AG10803 (cell line): ENCODE data around the gene P2RY2.

Experiments used
- DNase-seq: peaks from one replicate; pipeline ENCODE4 v3.0.0; 2010; ENCODE audit warnings: low read depth
- H3K4me3 ChIP-seq: 2 replicates; pipeline ENCODE4 v1.5.1; 2011; ENCODE audit warnings: mild to moderate bottlenecking, low read length, control low read depth
- TF ChIP-seq, protein P1 (sequence below): conservative IDR thresholded peaks from 2 replicates; pipeline ENCODE4 v1.5.1; 2011; ENCODE audit warnings: mild to moderate bottlenecking, low read length, control low read depth, inconsistent platforms

P2RY2 gene

DNA sequence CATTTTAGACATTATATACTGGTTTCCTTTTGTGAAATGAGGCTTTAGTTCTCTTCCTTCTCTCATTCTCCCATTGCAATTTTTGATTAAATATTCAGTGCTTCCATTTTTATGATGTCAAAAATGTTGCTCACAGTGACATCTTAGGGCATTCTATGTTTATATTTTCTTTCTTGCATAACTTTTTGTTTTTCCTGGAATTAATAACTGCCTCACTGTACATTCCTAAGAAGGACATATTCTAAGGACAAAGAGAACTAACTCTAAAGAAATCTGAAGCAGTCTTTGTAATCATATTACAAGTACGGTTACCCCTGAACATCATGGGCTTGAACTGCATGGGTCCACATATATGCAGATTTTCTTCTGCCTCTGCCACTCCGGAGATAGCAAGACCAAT lies 28.2 kb downstream of the P2RY2 start:
- TF ChIP-seq, protein P1, sequence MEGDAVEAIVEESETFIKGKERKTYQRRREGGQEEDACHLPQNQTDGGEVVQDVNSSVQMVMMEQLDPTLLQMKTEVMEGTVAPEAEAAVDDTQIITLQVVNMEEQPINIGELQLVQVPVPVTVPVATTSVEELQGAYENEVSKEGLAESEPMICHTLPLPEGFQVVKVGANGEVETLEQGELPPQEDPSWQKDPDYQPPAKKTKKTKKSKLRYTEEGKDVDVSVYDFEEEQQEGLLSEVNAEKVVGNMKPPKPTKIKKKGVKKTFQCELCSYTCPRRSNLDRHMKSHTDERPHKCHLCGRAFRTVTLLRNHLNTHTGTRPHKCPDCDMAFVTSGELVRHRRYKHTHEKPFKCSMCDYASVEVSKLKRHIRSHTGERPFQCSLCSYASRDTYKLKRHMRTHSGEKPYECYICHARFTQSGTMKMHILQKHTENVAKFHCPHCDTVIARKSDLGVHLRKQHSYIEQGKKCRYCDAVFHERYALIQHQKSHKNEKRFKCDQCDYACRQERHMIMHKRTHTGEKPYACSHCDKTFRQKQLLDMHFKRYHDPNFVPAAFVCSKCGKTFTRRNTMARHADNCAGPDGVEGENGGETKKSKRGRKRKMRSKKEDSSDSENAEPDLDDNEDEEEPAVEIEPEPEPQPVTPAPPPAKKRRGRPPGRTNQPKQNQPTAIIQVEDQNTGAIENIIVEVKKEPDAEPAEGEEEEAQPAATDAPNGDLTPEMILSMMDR, result no peak
- DNase-seq, result no peak
- no peak overlapping the region for H3K4me3 ChIP-seq

GRCh38 chr11:73248526-73249185 lies 30.6 kb downstream of the P2RY2 start:
- no peak for DNase-seq
- TF ChIP-seq, protein P1, result no peak
- H3K4me3 ChIP-seq, result no peak overlapping the region

DNA sequence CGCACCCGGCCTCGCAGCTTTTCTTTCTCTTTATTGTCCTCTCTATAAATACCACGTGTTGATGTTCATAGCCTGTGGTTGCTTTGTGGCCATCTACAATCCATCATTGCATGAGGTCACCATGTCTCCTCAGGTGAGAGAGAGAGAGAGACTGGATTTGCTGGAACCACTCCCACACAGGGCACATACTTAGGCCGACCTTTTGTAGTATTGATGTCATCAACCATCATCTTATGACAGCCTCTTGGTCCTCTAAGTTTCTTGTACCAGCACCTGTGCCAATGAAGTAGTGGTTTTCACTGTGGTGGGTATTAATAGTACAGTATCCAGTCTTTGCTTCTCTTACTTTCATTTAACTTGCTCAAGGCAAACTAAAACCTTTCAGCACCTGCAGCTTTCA lies 31.2 kb downstream of the P2RY2 start:
- TF ChIP-seq, protein P1, result no peak
- DNase-seq, result no peak
- H3K4me3 ChIP-seq, result no peak overlapping the region

GRCh38 chr11:73249853-73250783 lies 32.0 kb downstream of the P2RY2 start:
- H3K4me3 ChIP-seq, result no peak overlapping the region
- no peak for DNase-seq
- TF ChIP-seq, protein P1, result no peak

DNA sequence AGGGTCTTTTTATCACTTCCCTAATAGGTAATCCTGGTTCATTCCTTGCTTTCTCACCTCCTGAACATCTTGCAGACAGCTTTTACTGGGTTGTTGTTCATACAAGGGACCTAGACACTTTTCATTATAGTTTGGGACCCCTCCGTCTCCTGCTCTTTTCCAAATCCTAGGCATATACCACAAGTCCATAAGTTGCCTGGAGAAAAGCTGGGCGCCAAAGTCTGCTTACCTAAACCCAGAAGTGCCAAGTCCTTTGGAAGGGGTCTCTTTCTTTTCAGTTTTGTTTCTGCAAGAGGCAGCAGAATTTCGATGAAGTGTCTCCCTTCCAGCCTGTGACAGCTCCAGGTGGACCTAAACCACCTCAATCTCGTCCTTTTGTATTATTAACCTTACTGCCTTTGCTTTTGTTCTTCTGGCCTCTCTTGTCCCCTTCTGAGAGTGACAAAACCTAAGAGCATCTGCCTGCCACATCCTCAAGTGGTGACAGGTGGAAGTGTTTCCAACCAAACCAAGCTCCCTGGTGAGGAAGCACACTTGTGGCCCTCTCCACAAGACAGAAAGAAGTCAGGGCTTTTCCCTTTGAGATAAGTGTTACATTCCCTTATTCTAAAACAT lies 34.6 kb downstream of the P2RY2 start:
- no peak for DNase-seq
- TF ChIP-seq, protein P1, result no peak
- H3K4me3 ChIP-seq, result no peak overlapping the region

GRCh38 chr11:73257342-73258103 lies 39.4 kb downstream of the P2RY2 start:
- no peak overlapping the region for H3K4me3 ChIP-seq
- TF ChIP-seq, protein P1, result 0 out of 2 replicates have a peak, but pooled peaks have one; percentile 14
- DNase-seq, result peak; percentile 97
